HG02970 (cell line): ENCODE results near the gene LHFPL6.

Source experiments
- ATAC-seq: cut with Tn5 transposase; IDR thresholded peaks from one replicate; pipeline ENCODE4 v1.9.1; 2021; ENCODE audit warnings: mild to moderate bottlenecking, moderate library complexity, moderate number of reproducible peaks; ENCODE audit not compliant: unreplicated experiment, low FRiP score

Gene LHFPL6

GRCh38 chr13:39602614-39603366 is at the start of gene LHFPL6:
TSS of gene LHFPL6 (minus strand) at chr13:39603193.
- ATAC-seq: peak; percentile 77

- no peak for ATAC-seq
Observed at GRCh38 chr13:39646122-39646521, 43.1 kb upstream of the LHFPL6 start.

- ATAC-seq: no peak
Observed at GRCh38 chr13:39641645-39642044, 38.7 kb upstream of the LHFPL6 start.

GRCh38 chr13:39637890-39638289 is 34.9 kb upstream of the LHFPL6 start:
- no peak for ATAC-seq

GRCh38 chr13:39635564-39635963 is 32.6 kb upstream of the LHFPL6 start:
- no peak for ATAC-seq

GRCh38 chr13:39632994-39633393 is 30.0 kb upstream of the LHFPL6 start:
- ATAC-seq: no peak

- no peak for ATAC-seq
Observed at GRCh38 chr13:39631307-39631706, 28.3 kb upstream of the LHFPL6 start.

- no peak for ATAC-seq
Observed at GRCh38 chr13:39623466-39623865, 20.5 kb upstream of the LHFPL6 start.

- no peak for ATAC-seq
Observed at GRCh38 chr13:39618561-39618960, 15.6 kb upstream of the LHFPL6 start.

GRCh38 chr13:39616087-39616694 is 13.2 kb upstream of the LHFPL6 start:
- ATAC-seq: no peak

GRCh38 chr13:39612023-39612637 is 9.1 kb upstream of the LHFPL6 start:
- ATAC-seq: no peak

GRCh38 chr13:39607876-39608275 is 4.9 kb upstream of the LHFPL6 start:
- ATAC-seq: no peak

- ATAC-seq: no peak
Observed at GRCh38 chr13:39605677-39606320, 2.8 kb upstream of the LHFPL6 start.

- no peak for ATAC-seq
Observed at GRCh38 chr13:39604756-39605155, 1.8 kb upstream of the LHFPL6 start.

- peak; percentile 19 for ATAC-seq
Observed at GRCh38 chr13:39603424-39603947, 493 bp upstream of the LHFPL6 start.

- ATAC-seq: peak; percentile 32
Observed at GRCh38 chr13:39602277-39602613, 748 bp downstream of the LHFPL6 start.

- ATAC-seq: no peak
Observed at GRCh38 chr13:39601636-39602035, 1.4 kb downstream of the LHFPL6 start.

- no peak for ATAC-seq
Observed at GRCh38 chr13:39600766-39601165, 2.2 kb downstream of the LHFPL6 start.

- ATAC-seq: no peak
Observed at GRCh38 chr13:39599842-39600241, 3.2 kb downstream of the LHFPL6 start.

GRCh38 chr13:39599012-39599411 is 4.0 kb downstream of the LHFPL6 start:
- ATAC-seq: no peak

GRCh38 chr13:39597838-39598237 is 5.2 kb downstream of the LHFPL6 start:
- ATAC-seq: no peak
